Measurements from ENCODE around the gene CBFA2T2. TPM values are rescaled to one million over a fixed set of nuclear protein-coding genes. Genes with fewer than 3 reads are reported as not detected.

CBFA2T2 gene
- total RNA-seq, 1 donor from 2014 or later = 5.3 TPM

DNA sequence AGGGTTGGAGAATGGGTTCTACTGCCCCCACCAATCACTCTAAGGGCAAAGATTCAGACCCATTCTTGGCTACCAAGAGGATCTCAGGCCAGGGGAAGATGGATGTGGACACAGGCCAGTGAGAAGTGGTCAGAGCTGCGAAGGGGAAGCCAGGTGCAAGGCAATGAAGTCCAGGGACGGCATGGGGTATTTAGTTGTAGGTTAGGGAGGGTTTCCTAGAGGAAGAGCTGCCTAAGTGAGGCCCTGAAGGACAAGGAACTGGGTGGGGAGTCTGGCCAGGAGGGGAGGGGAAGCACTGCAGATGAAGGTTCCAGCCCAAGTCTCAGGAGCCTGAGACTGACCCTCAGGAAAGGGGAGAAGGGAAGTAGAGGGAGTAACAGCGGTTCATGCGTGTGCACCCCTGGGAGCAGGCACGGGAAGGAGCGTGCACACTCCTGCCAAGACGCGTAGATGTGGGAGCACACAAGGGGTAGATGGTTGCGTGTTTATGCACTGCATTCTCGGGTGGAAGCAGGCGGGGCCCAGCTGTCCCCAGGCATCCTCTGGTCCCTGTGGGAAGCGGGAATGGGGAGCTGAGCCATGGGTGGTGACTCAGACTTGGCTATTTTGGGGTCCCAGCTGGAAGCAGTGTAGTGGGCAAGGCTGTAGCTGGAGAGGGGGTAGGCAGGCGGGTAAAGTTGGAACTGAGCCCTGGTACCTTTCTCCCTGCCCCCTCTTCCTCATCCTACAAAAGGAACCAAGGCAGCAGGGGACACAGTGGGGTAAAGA is 180.2 kb downstream of the CBFA2T2 start:
- no peak for DNase-seq

DNA sequence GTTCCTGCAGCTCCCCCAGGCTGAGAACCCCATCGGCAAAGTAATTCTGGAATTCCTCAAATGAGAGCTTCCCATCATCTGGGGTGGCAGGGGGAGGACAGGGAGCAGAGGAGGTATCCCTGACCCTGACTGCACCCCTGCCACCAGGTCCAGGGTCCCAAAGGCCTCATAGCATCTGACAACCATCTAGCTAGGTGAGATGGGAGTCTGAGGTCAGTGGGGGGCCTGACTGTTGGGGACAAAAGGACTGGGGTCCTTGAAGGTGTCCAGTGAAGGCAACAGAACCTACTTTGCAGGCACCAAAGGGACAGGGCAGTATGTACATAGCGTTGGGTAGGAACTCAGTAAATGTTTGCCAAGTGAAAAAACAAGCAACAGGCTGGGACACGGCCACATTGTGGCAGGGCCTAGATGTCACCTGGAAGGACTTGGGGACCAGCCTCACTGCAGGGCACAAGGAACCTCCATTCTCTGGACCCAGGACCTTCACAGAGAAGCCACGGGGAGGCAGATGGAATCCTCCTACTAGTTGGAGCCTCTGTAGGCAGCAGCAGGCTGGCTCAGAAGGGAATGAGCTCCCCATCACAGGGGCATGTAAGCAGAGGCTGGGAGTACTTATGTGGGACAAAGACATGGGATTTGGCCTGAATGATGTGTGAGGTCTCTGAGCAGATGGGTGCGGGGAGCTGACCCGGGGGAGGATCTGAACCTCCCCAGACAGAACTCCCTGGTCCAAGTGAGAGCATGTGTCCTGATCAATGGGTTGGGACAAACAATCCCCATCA is 181.0 kb downstream of the CBFA2T2 start:
- no peak for DNase-seq

DNA sequence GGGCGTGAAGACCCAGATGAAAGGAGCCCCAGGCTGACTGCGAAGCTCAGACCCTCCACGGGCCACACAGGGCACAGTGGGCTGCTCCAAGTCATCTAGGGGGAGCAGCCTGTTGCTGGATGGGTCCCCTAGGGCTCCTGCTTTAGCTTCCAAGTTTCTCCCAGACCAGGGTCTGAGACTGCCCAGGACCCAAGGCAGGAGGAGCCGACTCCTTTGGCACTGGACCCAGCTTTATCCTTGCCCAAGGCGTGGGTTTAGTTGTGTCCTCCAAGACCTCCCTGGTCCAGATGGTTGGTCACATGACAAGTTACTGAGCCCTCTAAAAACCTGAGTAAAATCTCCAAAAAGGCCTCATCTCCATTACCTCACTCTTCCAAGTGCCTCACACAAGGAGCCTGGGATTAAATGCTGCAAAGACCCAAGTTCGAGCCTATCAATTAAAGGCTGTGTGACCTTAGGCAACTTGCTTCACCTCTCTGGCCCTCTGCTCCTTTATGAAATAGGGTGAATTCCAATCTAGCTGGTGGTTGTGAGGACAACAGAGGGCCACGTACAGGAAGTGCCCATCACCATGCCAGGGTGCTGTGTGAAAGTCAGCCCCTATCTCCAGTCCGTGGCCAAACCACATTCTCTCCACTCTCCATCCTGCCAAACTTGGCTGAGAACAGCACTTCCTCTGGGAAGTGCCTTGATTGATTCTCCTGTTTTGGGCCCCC is 181.8 kb downstream of the CBFA2T2 start:
- DNase-seq = no peak

DNA sequence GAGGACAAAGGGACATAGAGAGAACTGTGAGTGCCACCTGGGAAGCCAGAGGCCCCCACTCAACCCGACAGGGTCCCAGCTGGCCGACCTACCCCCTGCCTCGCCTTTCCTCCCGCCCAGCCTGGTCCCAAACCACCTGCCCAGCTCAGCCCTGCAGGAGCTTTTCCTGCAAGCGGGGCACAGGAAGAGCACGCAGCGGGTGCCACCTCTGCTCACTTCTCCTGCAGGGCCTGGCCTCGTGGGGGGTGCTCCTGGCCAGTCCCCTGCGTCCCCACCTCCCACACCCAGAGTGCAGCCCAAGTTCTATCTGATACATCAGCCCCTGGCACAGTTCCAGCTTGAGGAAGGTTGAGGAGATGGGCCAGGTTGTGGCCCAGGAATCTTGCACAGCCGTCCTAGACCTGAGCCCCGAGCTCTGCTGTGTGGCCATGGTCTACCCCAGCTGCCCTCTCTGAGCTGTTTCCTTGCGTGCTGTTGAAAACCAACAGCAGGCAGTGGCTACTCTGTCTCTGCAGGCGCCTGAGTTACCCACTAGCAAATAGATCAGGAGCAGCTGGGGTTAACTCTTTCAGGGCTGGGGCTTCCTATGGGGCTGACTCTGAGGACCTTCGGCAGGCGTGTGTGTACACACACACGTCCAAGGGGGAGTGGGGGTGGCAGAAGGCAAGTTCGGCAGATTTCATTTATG is 182.7 kb downstream of the CBFA2T2 start:
- DNase-seq = no peak

DNA sequence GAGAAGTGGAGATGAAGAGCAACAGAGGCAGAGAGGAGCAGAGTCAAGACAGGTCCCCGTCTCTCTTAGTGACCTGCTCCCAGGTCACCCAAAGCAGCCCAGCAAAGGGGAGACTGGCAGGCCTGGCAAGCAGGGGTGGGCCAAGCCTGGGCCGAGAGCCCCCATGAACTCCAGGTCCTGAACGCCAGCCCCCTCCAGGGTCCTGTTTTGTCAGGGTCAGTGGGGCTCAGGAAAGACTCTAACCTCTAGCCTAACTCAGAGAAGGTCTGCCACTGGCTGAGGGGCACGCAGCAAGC is 183.2 kb downstream of the CBFA2T2 start:
- no peak for DNase-seq

DNA sequence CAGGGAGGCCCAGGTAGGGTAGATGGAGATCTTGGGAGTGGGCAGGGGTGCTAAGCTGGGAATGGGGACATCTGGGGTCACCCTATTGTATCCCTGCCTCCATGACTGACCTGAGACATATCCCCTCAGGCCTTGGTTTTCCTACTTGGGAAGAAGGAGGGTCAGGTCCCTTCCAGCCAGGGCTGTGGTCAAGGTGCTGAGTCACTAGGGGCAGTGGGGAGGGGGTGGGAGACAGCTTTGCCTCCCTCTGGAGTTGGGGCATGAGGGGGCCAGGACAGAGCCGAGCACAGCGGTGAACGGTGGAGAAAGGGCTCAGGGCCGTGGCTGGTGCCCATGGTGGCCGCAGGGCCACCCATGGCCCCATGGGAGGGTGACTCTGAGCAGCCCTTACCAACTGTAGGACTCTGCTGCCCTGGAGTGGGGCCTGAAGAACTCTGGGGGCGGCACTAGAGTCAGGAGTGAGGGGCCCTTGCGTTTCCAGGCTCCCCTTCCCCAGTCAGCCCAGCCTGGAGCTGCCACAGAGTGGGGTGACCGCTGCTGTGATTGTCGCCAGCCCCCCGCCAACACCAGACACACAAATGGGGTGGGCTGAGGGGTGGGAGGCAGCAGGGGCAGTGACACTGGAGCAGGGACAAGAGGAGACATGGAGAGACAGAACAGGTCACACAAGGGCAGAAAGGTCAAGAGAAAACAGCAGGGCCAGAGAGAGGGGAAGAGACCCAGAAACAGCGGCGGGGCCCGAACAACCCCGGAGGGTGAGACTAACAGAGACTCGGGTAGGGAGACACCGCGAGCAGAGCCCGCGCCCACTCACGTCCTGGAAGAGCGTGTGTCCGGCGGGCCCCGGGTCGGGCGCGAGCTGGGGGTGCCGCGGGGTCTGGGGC is 183.8 kb downstream of the CBFA2T2 start:
- DNase-seq = no peak

DNA sequence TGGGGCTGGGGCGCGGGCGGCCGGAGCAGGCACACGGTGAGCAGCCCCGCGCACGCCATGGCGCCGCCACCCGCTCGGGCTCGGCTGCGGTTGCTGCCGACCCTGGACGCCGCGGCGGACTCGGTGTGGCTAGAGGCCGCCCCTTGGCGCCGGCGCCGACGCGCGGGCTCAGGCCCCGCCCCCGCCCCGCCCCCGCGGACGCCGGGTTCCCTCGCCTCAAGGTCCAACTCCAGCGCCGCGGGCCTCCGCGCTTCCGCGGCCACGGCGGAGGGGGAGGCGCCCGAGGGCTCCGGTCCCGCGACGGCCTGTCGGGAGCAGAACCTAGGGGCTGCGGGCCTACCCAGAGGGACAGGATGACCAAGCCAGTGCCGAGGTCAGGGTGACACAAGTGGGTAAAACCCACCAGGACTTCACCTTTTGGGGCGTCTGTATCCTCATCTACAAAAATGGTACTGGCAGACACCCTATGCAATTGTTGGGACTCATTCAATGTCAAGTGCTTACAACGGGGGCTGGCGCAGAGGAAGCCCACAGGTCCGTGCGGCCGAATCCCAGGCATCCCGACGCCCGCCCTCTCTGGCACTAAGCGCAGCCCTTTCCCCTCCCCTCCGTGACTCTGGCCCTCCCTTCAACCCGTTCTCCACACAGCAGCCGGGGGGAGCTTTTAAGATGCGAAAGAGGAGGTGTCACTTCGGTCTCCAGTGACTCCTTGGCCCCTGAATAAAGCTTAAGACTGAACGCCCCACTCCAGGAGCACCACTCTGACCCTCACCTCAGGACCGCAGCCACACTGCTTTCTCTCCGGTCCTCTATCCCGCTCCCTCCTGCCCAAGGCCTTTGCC is 184.6 kb downstream of the CBFA2T2 start, which contains the start of gene NECAB3:
Gene NECAB3 (minus strand): TSS at position 135 of the 842 bp plus-strand sequence. CDS start 76 bp downstream, at position 59.
- DNase-seq = peak; percentile 80

DNA sequence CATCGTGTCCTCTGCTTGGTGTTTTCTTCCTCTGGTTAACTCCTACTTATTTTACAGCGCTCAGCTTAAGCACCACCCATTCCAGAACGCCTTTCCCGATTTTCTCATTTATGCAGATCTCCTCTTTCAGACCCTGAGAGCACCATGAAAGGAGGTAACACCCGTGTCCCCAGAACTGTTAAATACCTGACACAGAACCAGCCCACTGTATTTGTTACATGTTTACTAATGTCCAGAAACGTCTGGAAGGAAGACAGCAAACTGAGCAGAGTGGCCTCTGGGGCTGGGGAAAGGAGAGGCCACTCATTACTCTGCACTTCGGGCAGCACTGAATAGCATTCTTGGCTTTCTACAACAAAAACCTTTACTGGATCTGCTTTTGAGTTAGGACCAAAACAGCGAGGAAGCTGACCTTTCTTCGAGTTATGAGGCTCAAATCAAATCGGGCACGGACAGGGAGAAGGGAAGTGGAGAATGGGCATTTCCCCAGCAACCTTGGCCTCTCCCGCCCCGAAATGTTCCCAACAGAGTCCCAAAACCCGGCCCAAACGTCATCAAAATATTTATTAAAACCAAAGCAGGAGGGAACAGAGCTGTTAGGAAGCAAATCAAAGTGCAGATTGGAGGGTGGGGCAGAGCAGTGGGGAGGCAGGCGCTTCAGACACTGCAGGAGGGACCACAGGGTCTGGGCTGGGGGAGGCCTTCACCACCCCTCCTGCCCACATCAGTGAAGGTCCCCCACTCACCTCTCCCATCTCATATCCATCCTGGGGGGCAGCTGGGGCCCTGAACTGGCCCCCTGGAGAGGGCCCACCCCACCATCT is 185.5 kb downstream of the CBFA2T2 start:
- no peak for DNase-seq

DNA sequence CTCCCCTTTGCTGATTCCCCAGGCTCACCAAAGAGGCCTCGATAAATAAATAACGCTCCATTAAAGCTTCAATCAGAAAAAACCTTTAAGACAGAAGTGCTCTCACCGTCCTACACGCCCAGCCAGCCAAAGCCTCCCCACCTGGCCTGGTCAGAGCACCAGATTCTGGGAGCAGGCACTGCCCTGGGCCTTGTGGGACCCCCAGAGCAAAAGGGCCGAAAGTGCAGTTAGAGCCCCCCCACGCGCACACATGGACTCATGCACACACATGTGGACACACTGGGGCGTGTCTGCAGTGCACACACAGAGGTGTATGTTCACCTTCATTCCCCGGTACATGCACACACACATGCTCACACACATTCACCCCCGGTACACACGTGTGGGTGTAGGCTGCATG is 186.2 kb downstream of the CBFA2T2 start:
- DNase-seq = no peak

DNA sequence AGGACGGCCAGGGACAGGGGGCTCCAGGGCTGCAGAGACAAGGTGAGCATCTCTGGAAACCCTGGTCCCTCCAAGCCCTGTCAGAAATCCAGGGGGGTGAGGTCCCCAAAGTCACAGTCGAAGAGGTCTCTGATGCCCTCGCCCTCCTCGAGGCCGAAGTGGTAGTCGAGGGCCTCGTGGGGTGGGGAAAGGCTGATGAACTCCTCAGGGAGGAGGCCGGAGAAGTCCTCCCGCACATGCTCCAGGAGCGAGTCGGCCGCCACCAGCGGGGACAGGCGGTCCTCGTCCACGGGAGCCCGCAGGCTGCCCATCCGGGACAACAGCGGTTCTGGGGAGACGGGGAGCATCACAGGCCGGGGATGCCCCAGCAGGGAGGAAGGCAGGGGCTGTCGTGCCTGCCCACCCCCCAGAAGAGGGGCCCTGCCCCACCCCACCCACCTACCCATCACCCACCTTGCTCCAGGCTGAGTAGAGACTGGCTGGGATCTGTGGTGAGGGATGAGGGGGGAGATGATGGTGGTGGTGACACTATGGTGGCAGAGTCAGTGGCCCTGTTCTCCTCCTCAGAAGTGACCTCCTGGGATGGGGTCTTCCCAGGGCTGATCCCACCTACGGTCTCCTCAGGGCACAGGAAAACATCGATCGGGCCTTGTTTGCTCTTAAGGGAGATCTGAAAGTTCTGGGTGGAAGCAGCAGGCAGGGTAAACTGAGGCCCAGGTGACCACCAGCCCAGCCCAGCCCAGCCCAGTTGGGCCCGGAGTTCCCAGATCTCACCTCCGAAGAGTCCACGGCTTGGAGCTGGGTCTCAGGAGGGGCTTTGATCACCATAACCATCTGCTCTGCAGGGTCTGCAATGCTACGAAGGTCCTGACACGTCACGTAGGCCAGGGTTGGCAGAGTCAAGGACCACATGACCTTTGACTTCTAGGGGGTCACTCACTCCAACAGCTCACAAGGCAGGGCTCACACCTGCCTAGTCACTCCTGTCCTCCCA is 187.1 kb downstream of the CBFA2T2 start:
- DNase-seq = no peak

DNA sequence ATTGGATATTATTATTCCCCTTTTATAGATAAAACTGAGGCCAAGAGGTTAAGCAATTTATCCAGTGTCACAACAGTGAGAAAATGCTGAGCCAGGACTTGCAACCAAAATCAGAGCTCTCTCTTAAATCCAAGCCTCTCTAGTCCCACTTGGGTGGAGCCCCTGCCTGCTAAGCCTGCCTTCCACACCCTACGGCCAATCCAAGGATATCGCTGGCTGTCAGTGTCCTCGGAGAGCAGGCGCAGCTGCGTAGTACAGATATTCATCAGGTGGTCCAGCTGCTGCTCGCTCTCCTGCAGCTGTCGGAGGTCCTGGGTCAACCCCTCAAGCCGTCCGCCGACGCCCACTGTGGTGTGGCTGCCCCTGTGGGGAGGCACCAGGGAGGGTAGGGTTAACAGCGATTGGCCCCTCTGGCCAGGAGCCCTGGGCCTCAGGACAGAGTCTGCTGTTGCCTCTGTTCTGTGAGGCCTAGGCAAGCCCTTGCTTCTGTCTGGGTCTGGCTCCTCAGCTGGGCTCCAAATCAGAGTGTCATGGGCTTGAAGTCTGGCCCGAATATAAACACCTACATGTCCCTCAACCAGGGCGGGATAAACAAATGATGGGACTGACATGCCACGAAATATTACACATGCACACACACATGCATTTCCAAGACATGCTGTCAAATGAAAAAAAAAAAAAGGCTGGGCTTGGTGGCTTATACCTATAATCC is 188.3 kb downstream of the CBFA2T2 start:
- DNase-seq = no peak

DNA sequence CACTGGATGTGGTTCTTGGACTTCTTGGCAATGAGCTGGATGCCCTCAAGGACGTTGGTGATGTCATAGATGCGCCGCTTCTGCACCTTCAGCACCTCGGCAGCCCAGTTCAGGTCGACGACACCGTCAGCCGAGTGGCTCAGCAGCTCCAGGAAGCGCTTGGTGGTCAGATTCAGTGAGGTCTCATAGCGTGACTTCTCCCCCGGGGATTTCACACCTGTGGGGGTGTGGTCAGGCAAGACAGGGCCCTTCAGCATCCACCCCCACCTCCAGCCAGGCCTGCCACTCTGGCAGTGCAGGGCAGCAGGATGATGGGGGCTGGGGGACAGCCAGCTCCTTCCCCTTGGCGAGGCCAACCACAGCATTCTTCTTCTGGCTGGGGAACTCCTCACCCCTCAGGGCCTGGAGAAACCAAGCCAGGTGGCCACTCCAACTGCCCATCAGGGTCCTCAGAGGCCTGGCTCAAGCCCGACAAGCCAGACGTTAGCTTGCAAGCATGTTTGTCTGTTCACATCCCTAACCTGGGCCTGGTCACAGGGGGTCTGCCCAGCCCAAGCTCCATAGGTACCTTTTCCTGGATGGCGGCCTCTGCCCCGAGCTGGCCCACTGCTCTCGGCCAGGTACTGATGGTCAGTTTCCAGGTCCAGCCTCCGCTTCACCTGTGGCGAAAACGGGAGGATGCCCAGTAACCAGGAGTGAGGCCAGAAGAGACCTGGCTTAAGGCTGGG is 190.0 kb downstream of the CBFA2T2 start:
- no peak for DNase-seq

DNA sequence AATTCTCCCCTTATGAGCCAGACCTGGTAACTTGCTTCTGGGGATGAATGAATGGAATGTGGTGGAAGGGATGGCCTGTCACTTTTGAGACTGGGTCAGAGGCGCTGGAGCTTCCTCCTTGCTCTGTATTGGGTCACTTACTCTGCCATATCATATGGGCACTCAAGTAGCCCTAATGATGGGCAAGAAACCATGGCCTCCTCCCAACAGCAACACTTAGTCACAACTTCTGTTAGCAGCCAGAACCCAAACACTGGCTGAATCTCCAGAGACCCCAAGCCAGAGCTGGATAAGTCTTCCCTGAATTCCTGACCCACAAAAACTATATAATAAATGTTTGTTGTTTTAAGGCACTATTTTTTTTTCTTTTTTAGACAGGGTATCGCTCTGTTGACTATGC is 190.8 kb downstream of the CBFA2T2 start:
- no peak for DNase-seq

DNA sequence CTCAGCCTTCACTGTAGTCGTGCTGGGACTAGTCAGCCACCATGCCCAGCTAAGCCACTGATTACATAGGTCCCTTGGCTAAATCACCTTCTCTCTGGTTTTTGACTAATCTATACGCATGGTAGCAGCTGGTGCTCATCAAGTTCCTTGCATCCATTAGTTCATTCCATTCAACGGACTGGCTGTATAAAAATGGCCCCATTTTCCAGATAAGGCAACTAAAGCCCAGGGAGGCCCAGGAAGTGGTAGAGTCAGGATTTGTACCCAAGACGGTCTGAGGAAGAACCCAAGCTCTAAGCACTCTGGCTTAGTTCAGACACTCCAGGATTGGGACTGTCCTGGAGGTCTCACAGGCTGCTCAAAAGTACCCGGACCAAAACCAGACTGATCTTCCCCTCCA is 191.4 kb downstream of the CBFA2T2 start:
- DNase-seq = no peak

DNA sequence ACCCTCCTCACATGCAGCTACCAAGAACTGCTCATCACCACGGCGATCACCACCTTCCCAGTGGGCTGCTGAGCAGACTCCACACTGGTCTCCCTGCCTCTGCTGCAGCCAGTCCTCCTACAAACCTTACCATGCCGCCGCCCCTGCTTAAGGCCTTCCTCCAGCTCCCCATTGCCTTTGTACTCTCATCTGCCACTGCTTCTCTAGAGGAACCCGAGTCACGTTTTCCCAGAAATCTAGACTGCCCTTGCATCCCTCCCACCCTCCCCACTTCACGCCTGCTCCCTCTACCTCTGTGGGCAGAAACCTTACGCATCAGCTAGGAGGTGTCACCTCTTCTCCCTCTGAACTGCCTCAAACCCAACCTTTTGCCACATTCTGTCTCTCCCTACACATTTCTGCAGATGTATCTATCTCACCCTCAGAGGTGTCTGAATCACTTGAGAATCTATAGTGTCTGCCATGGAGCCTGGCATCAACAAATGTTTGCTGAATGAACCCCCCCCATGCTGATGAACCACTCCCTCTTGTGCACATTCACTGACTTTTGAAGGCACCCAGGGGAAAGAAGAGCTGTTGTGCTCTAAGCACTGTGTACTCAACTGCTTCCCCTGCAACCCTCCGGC is 191.9 kb downstream of the CBFA2T2 start:
- DNase-seq = no peak

DNA sequence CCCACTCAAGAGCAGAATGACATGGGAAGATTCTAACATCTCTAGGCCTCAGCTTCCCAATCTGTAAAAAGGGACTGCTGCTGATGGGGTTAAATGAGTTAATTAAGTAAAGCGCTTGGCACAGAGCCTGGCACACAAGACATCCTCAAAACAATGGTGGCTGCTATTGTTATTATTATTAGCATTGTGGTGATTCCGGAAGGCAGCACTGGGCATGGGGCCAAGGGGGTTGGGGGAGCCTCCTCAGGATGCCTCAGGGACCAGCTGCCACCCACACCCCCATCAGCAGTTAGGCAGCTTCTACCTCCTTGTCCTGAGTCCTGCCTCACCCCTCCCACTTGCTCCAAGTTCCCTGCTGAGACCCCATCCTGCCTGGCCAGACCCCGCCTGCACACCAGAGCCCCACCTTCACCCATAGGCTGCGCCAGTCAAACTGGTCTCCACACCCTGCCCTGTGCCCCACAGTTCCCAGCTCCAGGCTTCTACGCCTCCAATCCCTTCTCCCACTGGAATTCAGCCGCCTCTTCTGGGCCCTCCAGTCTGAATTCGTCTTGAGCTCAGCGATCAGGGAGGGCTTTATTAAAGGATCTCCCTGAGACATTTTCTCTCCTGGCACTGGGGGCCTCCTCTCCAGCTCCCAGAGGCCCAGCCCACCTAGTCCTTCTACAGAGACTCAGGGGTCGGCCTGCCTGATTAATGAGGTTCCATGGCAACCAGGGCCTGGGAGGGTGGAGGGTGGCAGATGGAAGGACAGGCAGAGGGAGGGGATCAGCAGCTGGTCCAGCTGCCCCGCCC is 194.8 kb downstream of the CBFA2T2 start:
- DNase-seq = peak; percentile 76

All from dermis blood vessel endothelial cell (primary cell).